Neural cell (in vitro differentiated cells): Measurements from ENCODE around the gene UQCRHL.

Experiments
- CTCF ChIP-seq: fragments of 450-650 bp; IDR thresholded peaks from 2 replicates; pipeline ENCODE4 v1.5.1; 2014; ENCODE audit warnings: antibody characterized with exemption, mild to moderate bottlenecking, moderate library complexity; ENCODE audit not compliant: poor library complexity, severe bottlenecking
- EZH2 ChIP-seq: fragments of 200-600, 300-800 bp; shearing (Covaris generic), sonication (generic); IDR thresholded peaks from 2 replicates; pipeline ENCODE4 v1.6.1; 2014; ENCODE audit warnings: antibody characterized with exemption, low read length, borderline replicate concordance, mild to moderate bottlenecking; ENCODE audit not compliant: insufficient read depth, poor library complexity, severe bottlenecking
- MXI1 ChIP-seq: fragments of 450-650 bp; conservative IDR thresholded peaks from 2 replicates; pipeline ENCODE4 v1.6.1; 2014; ENCODE audit warnings: antibody characterized with exemption, mild to moderate bottlenecking; ENCODE audit not compliant: poor library complexity, severe bottlenecking
- POLR2AphosphoS5 ChIP-seq: IDR thresholded peaks from 2 replicates; pipeline ENCODE4 v1.6.1; 2012
- RAD21 ChIP-seq: fragments of 450-650 bp; conservative IDR thresholded peaks from 2 replicates; pipeline ENCODE4 v1.6.1; 2014; ENCODE audit warnings: antibody characterized with exemption, mild to moderate bottlenecking, moderate library complexity
- TF ChIP-seq, protein P1 (sequence below): IDR thresholded peaks from 2 replicates; pipeline ENCODE4 v1.6.1; 2012; ENCODE audit warnings: borderline replicate concordance

DNA sequence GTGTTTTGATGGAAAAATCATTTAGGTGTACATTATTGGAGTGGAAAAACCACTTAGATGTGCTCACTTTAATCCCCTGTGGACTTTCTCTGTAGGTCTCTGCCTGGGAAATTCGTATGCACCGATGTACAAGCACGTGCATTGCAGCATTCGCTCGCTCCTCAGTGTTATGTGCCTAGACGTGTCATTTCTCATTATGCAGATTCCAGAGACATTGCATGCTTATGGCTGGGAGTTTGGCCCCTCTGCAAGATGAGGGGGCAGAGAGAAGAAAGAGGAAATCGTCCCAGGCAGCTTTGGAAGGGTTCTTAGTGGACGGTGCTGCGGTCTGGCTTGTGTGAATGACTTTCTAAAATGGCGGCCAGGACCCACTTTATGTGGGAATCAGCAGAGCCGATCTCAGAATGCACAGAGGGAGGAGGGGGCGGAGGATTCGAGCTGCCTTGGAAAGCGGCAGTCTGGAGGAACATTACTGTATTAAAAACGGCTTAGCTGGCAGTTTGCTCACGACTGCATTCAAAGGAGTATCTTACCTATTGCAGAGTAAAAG is 42.4 kb upstream of the UQCRHL start:
- TF ChIP-seq CTCF (no peak), EZH2 (no peak), POLR2AphosphoS5 (peak; percentile 72), MXI1 (peak; percentile 97), RAD21 (no peak)
- TF ChIP-seq, protein P1, sequence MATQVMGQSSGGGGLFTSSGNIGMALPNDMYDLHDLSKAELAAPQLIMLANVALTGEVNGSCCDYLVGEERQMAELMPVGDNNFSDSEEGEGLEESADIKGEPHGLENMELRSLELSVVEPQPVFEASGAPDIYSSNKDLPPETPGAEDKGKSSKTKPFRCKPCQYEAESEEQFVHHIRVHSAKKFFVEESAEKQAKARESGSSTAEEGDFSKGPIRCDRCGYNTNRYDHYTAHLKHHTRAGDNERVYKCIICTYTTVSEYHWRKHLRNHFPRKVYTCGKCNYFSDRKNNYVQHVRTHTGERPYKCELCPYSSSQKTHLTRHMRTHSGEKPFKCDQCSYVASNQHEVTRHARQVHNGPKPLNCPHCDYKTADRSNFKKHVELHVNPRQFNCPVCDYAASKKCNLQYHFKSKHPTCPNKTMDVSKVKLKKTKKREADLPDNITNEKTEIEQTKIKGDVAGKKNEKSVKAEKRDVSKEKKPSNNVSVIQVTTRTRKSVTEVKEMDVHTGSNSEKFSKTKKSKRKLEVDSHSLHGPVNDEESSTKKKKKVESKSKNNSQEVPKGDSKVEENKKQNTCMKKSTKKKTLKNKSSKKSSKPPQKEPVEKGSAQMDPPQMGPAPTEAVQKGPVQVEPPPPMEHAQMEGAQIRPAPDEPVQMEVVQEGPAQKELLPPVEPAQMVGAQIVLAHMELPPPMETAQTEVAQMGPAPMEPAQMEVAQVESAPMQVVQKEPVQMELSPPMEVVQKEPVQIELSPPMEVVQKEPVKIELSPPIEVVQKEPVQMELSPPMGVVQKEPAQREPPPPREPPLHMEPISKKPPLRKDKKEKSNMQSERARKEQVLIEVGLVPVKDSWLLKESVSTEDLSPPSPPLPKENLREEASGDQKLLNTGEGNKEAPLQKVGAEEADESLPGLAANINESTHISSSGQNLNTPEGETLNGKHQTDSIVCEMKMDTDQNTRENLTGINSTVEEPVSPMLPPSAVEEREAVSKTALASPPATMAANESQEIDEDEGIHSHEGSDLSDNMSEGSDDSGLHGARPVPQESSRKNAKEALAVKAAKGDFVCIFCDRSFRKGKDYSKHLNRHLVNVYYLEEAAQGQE = no peak
